Measurements from ENCODE around the gene DEXI.
"Not testable (repeated sequence)": the region's sequence is repeated elsewhere in the genome, so short reads cannot be mapped to it uniquely, and the experiment has no call there.

DEXI gene

GRCh38 chr16:10926867-10927266 is 15.4 kb downstream of the DEXI start:
- Histone ChIP-seq H3K4me3 (ENCODE audit: low read depth, low read length) (no peak overlapping the region), H3K36me3 (ENCODE audit: control insufficient read depth, insufficient read depth, low read length) (no peaks in the 10 kb centered on the region), H3K9me3 (ENCODE audit: control insufficient read depth, low read length) (no peaks in the 10 kb centered on the region), H3K79me2 (no peaks in the 10 kb centered on the region), H3K4me2 (ENCODE audit: low read length) (no peak overlapping the region), H3K9ac (no peak overlapping the region), H3K27ac (no peak overlapping the region), H3K4me1 (no peaks in the 10 kb centered on the region), H2AFZ (no peak overlapping the region), H3K27me3 (ENCODE audit: control insufficient read depth, insufficient read depth, low read length) (no peaks in the 10 kb centered on the region)
- TF ChIP-seq CTCF (IDR thresholded peaks at IDR 0.05): no peak

- Histone ChIP-seq H3K9ac (no peak overlapping the region), H3K9me3 (ENCODE audit: control insufficient read depth, low read length) (no peaks in the 10 kb centered on the region), H2AFZ (no peak overlapping the region), H3K4me1 (no peaks in the 10 kb centered on the region), H3K4me2 (ENCODE audit: low read length) (no peak overlapping the region), H3K79me2 (no peaks in the 10 kb centered on the region), H3K27me3 (ENCODE audit: control insufficient read depth, insufficient read depth, low read length) (no peaks in the 10 kb centered on the region), H3K27ac (no peak overlapping the region), H3K36me3 (ENCODE audit: control insufficient read depth, insufficient read depth, low read length) (no peaks in the 10 kb centered on the region), H3K4me3 (ENCODE audit: low read depth, low read length) (no peak overlapping the region)
- TF ChIP-seq CTCF (IDR thresholded peaks at IDR 0.05): no peak
Measured at GRCh38 chr16:10926094-10926493, 16.2 kb downstream of the DEXI start.

- not testable (repeated sequence) for H3K9me3 ChIP-seq (ENCODE audit: control insufficient read depth, low read length); H3K4me3 ChIP-seq (ENCODE audit: low read depth, low read length); H2AFZ ChIP-seq; H3K4me2 ChIP-seq (ENCODE audit: low read length); H3K79me2 ChIP-seq; H3K27ac ChIP-seq; H3K9ac ChIP-seq; H3K27me3 ChIP-seq (ENCODE audit: control insufficient read depth, insufficient read depth, low read length); H3K4me1 ChIP-seq; H3K36me3 ChIP-seq (ENCODE audit: control insufficient read depth, insufficient read depth, low read length)
Measured at GRCh38 chr16:10925285-10925684, 17.0 kb downstream of the DEXI start.

GRCh38 chr16:10923650-10924214 is 18.5 kb downstream of the DEXI start:
- TF ChIP-seq CTCF (IDR thresholded peaks at IDR 0.05): no peak
- no peaks in the 10 kb centered on the region for H3K36me3 ChIP-seq (ENCODE audit: control insufficient read depth, insufficient read depth, low read length)
- H3K9me3 ChIP-seq (ENCODE audit: control insufficient read depth, low read length): no peaks in the 10 kb centered on the region
- H3K79me2 ChIP-seq: no peaks in the 10 kb centered on the region
- no peaks in the 10 kb centered on the region for H3K4me1 ChIP-seq
- no peak overlapping the region for H3K9ac ChIP-seq
- no peak overlapping the region for H3K4me3 ChIP-seq (ENCODE audit: low read depth, low read length)
- no peaks in the 10 kb centered on the region for H3K27me3 ChIP-seq (ENCODE audit: control insufficient read depth, insufficient read depth, low read length)
- H3K27ac ChIP-seq: no peak overlapping the region
- H2AFZ ChIP-seq: no peak overlapping the region
- no peak overlapping the region for H3K4me2 ChIP-seq (ENCODE audit: low read length)

- H2AFZ ChIP-seq: no peak overlapping the region
- no peaks in the 10 kb centered on the region for H3K27me3 ChIP-seq (ENCODE audit: control insufficient read depth, insufficient read depth, low read length)
- H3K4me3 ChIP-seq (ENCODE audit: low read depth, low read length): no peak overlapping the region
- TF ChIP-seq CTCF (IDR thresholded peaks at IDR 0.05): no peak
- H3K9ac ChIP-seq: no peak overlapping the region
- H3K79me2 ChIP-seq: no peaks in the 10 kb centered on the region
- H3K9me3 ChIP-seq (ENCODE audit: control insufficient read depth, low read length): no peaks in the 10 kb centered on the region
- H3K4me1 ChIP-seq: peaks cover 2% of the 10 kb centered on the region
- H3K27ac ChIP-seq: no peak overlapping the region
- H3K36me3 ChIP-seq (ENCODE audit: control insufficient read depth, insufficient read depth, low read length): no peaks in the 10 kb centered on the region
- no peak overlapping the region for H3K4me2 ChIP-seq (ENCODE audit: low read length)
Measured at GRCh38 chr16:10923146-10923649, 19.1 kb downstream of the DEXI start.

Measured in parathyroid adenoma (tissue), 2 donors.